Measurements from ENCODE around the gene HEXA. TPM values are rescaled to one million over a fixed set of nuclear protein-coding genes. Genes with fewer than 3 reads are reported as not detected.

The HEXA gene
- total and polyA plus RNA-seq, 9 of the 15 experiments (the other 6 are each of a cell fraction or from before 2014, with no cell fraction given): 22.2 to 136 (median 68.9) TPM

- no peak for TF ChIP-seq GABPB1 (CRISPR knock-in tag; IDR thresholded peaks at IDR 0.05)
- no peak for TF ChIP-seq HMG20B (CRISPR knock-in tag; IDR thresholded peaks at IDR 0.05)
- TF ChIP-seq FOS (IDR thresholded peaks at IDR 0.05; ENCODE audit: extremely low read depth, insufficient read length): no peak
- TF ChIP-seq RBM15 (IDR thresholded peaks at IDR 0.05; ENCODE audit: insufficient read depth, low read length): no peak
- no peak for TF ChIP-seq ZNF324 (CRISPR knock-in tag; IDR thresholded peaks at IDR 0.05)
- no peak for TF ChIP-seq BCOR (IDR thresholded peaks at IDR 0.05)
- no peak for TF ChIP-seq RBM17 (IDR thresholded peaks at IDR 0.05; ENCODE audit: borderline replicate concordance, low read depth, low read length)
- TF ChIP-seq ZNF184 (CRISPR knock-in tag; IDR thresholded peaks at IDR 0.05): no peak
- peak in 1 of 2 experiments; percentile 61; a peak in 1 of 4 replicates for TF ChIP-seq KDM4B (IDR thresholded peaks at IDR 0.05; ENCODE audit: borderline replicate concordance in 2 of 2, low read depth in 1 of 2)
- TF ChIP-seq DACH1 (IDR thresholded peaks at IDR 0.05; ENCODE audit: partially characterized antibody): no peak
- no peak for TF ChIP-seq ZC3H4 (CRISPR knock-in tag; IDR thresholded peaks at IDR 0.05; ENCODE audit: borderline replicate concordance)
- no peak for TF ChIP-seq SIN3B (IDR thresholded peaks at IDR 0.05; ENCODE audit: low read depth)
- no peak for TF ChIP-seq GABPA (tag; conservative IDR thresholded peaks at IDR 0.05; ENCODE audit: low read depth)
- no peak for TF ChIP-seq ZNF431 (CRISPR knock-in tag; IDR thresholded peaks at IDR 0.05)
- 0 out of 2 replicates have a peak, but pooled peaks have one; percentile 8 for TF ChIP-seq RBFOX2 (IDR thresholded peaks at IDR 0.05; ENCODE audit: low read depth, low read length)
- TF ChIP-seq ZNF77 (CRISPR knock-in tag; IDR thresholded peaks at IDR 0.05): no peak
- TF ChIP-seq CREB1 (IDR thresholded peaks at IDR 0.05): 0 out of 2 replicates have a peak, but pooled peaks have one; percentile 43
- no peak for TF ChIP-seq CREB1 (CRISPR knock-in tag; IDR thresholded peaks at IDR 0.05)
- TF ChIP-seq, protein P1, sequence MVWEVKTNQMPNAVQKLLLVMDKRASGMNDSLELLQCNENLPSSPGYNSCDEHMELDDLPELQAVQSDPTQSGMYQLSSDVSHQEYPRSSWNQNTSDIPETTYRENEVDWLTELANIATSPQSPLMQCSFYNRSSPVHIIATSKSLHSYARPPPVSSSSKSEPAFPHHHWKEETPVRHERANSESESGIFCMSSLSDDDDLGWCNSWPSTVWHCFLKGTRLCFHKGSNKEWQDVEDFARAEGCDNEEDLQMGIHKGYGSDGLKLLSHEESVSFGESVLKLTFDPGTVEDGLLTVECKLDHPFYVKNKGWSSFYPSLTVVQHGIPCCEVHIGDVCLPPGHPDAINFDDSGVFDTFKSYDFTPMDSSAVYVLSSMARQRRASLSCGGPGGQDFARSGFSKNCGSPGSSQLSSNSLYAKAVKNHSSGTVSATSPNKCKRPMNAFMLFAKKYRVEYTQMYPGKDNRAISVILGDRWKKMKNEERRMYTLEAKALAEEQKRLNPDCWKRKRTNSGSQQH (CRISPR knock-in tag; IDR thresholded peaks at IDR 0.05): no peak
- no peak for TF ChIP-seq ZNF589 (CRISPR knock-in tag; IDR thresholded peaks at IDR 0.05; ENCODE audit: low read depth)
- TF ChIP-seq SNIP1 (IDR thresholded peaks at IDR 0.05; ENCODE audit: low read depth): no peak
These were observed 55.7 kb downstream of the HEXA start, which contains the start of gene CELF6 (continued) for GRCh38 chr15:72319985-72320671.
